GM21619 (cell line): ENCODE results near the gene AGBL1.

Source experiments
- ATAC-seq: cut with Tn5 transposase; IDR thresholded peaks from one replicate; pipeline ENCODE4 v1.9.1; 2021; ENCODE audit not compliant: unreplicated experiment

Gene AGBL1

DNA sequence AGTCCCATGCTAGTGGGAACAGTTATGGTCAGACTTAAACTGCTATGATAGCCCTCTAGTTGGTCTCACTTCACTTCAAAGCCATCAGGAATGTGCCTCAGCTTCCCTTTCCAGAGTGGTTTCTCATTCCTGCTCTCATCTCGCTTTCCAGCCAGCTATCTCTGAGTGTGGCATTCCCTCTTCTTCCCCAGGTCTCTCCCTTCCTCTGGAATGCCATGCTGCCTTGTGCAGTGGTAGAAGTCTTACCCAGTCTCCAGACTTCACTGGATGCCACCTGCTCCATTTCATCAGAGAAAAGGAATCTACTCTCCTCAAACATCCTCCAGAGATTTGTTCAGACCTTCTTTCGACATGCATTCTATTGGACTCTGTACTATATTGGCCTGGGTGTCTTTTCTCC, 83.0 kb downstream of the AGBL1 start:
- ATAC-seq: no peak

DNA sequence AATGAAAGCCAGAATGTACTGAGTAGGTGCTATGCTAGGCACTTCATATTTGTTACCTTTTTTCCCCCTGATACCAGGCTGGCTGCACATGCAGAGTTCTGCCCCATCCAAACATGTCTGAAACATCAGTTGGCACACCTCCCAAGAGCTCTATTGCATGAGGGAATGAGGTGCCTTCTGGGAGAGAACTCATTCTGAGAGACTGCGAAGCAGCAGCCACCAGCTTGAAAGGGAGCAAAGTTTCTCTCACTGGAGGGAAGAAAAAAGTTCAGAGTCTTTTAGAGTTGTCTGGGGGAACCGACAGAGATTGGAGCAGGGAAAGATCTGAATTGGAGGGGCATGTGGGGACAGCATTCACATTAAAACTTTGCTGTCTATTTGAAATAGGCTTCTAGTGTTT, 84.1 kb downstream of the AGBL1 start:
- no peak for ATAC-seq

DNA sequence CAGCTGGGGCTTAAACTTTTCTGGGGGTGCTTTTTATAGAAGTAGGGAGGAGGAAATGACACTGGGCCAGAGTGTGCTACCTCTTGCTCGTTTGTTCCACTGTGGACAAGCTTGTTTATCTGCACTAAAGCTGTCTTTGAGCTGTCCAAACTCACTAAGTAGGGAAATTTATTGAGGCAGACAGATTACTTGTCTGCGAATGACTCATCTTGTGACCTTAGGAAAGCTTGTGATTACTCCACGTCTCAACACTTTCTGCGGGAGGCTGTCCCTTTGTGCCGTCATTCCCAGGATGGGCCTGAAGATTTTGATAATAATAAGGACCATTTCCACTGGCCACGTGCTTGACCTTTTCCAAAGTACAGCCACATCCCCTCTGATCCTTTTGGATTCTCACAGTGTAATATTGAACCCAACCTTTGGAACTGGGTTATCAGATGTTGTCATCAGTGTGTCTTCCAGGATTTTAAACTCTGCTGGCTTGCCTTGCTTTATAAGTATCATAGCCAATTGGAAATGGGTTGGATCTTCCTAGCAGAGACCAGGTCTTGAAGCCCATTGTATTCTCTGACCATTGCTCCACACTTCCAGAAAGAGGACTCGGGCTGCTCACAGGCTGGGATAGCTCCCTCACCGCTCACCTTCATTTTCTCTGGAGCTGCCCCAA, 84.7 kb downstream of the AGBL1 start:
- no peak for ATAC-seq

DNA sequence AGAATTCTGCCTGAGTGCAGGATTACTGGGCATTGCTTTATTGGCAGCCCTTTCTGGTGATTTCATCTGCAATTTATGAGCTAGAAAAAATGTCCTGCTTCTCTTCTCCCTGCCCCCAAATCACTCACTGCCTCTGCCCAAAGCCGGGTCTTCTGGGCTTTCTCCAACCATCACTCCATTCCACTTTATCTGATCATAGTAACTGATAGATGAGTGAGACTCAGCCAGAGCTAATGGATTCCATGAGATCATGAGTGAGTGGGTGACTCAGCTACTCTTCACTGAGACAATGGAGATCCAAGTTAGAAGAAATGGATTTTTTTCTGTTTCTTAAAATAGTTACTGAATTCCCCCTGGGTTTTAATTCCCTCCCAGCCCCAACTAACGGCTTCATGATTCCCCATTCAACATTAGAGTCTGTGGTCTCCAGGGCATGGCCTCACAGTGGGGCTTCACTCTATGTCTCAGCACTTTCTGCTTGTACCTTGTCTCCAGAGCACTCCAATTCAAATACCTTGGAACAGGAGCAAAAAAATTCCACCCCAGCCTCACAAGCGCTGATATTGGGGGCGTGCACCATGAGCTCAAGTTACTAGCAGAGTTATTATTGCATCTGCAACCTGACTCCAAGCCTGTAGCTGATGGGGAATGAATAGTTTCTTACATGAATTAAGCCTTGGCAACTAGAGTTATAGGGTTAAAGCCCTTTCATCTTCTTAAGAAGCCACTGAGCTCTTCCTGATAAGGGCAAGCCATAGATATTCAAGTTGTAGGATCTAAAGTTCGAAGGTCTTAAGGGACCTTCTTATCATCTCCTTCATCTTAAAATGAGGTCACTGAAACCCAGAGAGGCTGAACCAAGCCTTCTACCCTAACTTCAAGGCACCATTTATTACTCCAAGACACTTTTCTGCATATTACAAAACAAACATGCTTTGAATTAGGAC, 85.9 kb downstream of the AGBL1 start:
- no peak for ATAC-seq

DNA sequence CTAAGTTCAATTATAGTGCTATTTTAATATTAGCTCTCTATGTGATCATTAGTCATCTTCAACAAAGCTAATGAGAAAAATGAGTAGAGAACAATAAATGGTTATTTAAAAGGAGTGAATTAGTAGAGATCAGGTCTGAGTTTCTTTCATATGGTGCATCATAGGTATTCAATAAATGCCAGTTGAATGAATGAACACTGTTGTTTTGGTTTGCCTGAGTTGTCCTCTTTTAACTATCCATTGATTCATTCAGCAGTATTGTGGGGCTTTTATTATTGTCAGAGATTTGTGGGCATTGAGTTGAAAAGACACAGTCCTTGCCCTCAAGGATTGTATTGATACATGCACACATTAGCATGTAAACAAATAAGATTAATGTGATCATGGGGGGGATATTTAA, 88.2 kb downstream of the AGBL1 start:
- no peak for ATAC-seq

DNA sequence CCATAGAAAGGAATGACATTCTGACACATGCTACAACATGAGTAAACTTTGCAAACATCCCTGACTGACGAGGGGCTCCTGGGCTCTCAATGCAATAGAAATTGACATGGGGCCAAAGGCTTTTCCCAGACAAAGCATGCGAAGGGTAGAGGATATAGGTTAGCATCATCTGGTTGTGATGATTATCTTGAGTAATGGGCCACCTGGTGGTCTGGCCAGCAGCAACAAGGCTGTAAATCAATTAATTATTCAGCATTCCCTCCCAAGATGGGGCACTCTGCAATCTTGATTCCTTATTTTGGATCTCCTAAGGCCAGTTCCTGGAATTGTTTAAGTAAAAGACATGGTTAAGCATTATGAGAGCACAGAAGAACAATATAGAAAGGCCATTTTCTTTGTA, 99.2 kb downstream of the AGBL1 start:
- no peak for ATAC-seq

DNA sequence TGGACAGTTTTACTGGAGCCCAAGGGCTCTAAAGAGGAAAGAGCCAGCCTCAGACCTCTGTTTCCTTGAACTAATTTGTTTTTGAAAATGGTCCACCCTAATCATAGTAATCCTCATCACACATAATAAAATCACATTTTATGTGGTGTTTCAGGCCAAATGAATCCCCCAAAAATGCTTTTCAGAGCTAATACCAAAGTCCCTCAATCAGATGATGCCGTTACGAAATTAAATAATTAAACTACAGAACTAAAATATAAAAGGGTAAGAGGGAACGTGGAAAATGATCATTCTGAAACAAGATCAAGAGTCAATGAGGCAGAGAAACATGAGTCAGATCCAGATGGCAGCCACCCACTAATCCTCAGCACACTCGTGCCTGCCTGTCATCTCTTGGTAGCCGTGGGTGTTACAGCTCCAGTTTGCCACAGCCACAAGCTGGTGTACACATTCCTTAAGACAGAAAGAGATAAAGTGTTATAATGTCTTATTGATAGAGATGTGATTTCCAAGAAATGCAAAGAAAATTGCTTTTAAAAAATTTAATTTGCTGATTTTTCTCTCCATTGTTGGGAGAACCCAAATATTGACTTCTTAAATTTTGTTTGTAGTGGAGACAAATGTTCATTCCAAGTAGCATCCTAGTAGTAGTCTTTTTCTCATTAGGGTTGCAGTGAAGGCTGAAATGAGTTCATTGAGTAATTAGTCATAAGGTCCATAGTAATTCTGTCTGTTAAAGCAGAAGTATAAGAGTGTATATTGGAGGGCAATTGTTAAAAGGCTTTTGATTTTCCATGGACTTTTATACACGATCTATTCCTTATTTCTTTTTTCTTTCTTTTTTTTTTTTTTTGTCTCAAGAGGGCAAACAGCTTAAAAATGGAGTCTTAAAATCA, 104.2 kb downstream of the AGBL1 start:
- no peak for ATAC-seq

DNA sequence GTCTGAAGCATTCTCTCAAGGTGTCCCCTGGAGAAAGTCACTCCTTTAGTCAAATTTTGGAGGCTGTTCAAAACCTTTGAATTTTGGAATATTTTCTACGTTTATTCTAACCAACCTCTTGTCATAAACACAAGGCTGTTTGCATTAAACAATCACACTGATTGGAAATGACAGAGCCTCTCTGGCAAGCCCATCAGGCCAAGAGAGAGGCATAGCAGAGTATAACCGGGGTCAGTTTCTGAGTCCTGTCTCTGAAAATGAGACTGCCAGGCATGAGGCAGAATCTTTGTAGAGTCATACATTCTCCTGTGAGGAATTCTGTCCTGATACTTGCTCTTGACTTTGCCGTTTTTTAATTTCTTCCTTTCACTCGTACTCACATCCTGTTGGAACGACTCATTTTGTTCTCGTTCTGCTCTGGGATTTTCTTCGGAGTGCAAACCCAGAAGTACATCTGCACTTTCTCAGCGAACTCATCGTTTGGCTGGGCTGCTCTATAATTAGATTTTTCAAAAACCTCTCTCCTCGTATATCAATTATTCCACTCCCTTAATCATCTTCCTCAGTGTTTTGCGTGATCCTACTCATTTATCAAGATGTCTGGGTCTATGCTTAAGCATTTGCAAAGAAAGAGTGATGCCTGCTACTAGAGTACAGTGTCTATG, 114.2 kb downstream of the AGBL1 start:
- no peak for ATAC-seq

DNA sequence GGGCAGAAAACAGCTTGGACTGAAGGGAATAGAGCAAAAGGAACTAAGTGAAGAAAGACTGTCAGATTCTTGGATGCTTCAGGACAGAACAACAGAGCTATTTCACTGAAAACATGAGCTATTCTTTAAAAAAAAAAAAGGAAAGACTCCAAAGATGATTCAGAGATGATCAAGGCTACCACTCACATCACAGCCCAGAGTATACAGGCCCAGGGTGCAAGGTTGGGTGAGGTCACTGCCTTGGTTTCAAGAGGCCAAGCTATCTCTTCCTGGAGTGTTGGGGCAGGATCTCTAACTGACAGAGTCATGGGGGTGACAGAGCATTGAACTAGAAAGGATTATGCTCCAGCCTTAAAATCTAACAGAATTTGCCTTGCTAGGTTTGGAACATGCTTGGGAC, 118.1 kb downstream of the AGBL1 start:
- no peak for ATAC-seq

DNA sequence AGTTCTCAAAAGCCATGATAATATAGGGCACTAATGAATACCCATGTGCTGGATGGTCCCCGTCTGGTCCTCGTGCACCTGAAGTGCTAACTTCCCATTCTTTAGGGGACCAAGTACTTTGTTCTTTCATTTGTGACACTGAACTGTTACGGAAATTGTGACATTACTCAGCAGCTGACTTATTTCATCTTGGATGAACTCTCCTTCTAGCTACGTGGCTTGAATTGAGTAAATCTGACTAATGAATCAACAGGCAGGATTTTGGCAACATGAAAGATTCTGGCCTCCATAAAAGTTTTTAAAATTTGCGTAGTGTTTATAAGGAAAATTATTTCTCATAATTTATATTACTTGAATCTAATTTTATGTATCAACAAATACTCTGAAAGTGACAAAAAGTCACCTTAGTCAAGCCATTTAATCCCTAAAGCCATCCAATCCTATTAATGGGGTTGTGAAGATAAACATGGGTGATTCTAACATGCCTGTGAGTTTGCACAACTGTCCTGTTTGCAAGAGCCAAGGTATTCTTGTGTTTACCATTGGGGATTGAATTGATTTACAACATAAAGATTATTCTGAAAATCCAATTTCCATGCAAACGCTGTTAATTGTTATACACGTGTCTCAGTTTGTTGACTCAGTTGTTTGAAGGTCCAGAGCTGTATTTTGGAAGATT, 119.9 kb downstream of the AGBL1 start:
- no peak for ATAC-seq

DNA sequence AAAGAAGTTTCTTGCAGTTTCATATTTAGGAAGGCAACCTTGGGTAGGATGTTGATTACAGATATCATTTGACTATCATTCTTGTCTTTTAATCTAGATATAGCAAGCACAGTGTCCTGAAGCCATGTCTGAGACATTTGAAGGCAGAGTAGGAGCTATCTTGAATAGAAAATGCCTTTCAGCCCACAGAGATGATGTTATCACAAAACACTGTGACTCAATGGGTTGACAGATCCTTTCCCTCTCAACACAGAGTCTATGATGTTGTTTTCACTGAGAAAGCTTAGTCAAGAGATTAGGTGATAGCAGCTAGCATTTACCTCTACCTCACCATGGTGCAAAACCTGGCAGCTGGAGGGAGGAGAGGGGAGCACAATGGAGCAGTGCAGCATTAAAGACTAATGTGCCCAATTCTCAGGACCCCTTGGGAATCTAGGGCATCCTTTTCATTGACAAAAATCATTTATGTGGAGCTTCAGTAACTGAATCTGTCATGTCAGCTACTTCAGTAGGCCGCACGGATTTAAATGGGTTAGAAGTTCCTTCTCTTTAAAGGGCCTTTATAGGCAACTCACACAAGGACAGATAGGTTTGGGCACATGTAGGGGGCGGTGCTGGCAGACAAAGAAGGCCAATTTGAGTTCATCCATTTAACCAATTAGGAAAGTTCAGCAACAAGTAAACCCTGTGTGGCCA, 121.8 kb downstream of the AGBL1 start:
- ATAC-seq: no peak

DNA sequence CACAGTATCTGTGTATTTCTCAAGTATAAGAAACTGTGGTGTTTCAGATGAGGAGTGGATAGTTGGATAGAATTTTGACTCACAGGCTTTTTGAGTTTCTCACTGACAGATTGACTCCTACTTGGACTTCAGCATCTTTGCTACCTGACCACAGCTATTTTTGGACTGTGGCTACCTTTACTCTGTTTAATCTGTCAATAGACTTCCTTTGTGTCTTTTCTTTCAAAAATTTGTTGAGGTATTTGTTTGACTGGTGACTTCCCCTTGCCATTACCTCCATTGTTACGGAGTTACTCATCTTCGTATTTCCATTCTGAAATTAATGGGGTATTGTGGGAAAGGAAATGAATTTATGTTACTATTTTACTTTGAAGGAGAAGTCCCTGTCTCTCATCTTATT, 123.8 kb downstream of the AGBL1 start:
- peak; percentile 47 for ATAC-seq

DNA sequence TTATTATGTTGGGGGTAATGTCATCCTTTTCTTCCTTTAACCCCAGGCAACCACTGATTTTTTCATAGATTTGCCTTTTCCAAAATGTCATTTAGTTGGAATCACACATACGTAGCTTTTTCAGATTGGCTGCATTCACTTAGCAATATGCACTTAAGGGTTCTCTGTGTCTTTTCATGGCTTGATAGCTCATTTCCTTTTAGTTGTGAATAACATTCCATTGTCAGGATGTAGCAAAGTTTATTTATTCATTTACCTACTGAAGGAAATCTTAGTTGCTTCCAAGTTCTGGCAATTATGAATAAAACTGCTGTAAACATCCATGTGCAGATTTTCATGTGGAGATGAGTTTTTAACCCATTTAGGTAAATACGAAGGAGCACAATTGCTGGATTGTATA, 125.4 kb downstream of the AGBL1 start:
- no peak for ATAC-seq

DNA sequence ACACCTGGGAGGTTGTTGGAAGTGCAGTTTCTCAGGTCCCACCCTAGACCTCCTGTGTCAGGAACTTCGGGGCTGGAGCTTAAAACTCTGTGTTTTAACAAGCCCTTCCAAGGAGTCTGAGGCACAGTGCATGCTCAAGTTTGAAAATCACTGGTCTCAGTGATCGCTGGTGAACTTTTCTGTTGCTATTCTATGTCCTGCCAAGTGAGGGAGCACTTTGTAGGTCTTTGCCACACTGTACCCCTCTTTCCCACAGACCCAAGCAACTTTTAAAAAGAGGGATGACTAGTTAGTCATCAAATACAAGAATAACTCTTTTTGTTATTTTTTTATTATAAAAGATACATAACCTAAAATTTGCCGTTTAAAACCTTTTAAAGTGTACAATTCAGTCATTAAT, 133.7 kb downstream of the AGBL1 start:
- no peak for ATAC-seq

DNA sequence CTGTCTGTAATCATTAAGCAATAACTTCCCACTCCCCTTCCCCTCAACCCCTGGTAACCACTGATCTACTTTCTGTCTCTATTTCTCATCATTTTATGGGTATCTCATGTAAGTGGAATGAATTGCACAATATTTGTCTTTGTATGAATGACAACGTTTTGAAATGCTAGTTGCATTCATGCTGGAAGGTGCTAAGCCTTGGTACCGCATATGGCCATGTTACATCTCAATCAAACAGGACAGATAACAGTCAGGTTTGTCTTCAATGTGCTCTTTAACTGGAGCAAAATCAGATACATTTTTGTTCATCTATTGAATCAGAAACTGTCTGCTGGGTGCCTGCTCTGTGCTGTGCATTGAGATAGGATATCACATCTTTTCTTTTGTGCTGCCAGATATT, 134.2 kb downstream of the AGBL1 start:
- ATAC-seq: no peak

DNA sequence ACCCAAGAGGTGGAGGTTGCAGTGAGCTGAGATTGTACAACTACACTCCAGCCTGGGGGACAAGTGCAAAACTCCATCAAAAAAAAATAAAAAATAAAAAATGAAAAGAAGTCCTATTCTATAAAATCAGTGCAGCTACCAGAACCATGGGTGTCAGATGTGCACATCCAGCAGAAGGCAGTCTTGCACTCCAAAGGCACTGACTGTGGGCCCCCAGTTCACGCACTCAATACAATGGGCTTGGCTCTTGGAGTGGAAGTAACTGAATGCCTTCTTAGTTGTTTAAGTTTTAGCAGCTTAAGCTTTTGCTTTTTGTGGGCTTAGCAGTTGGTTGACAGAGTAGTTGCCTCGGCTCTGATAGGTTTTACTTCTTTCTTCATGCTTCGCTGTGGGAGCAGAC, 141.4 kb downstream of the AGBL1 start:
- ATAC-seq: no peak

DNA sequence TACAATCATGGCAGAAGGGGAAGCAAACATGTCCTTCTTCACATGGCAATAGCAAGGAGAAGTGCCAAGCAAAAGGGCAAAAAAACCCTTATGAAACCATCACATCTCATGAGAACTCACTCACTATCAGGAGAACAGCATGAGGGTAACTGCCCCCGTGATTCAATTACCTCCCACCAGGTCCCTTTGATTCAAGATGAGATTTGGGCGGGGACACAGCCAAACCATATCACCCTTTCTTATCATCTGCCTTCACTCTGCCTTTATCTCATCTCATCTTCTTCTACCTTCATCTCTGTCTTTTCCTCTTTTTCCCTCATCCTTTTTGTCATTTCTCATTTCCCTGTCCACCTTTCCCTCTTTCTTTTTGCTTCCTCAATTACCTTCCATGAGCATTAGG, 149.6 kb downstream of the AGBL1 start:
- no peak for ATAC-seq

DNA sequence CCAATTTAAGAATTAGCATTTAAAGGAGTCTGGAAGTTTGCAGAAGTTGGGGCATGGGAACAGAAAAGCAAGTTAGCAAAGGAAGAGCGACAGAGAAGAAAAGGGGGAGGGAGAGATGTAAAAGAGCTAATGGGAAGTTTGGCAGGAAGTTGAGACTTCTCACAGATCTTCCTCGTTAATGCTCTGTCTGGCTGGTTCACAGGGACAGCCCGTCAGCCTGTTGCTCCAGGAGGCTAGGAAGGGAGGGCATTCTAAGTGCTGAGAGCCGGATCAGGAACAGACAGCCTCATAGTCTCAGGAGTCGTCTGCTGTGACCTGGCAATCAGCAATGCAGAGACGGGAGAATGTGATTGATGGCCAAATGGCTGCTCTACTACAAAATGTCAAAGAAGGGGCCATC, 150.3 kb downstream of the AGBL1 start:
- no peak for ATAC-seq

DNA sequence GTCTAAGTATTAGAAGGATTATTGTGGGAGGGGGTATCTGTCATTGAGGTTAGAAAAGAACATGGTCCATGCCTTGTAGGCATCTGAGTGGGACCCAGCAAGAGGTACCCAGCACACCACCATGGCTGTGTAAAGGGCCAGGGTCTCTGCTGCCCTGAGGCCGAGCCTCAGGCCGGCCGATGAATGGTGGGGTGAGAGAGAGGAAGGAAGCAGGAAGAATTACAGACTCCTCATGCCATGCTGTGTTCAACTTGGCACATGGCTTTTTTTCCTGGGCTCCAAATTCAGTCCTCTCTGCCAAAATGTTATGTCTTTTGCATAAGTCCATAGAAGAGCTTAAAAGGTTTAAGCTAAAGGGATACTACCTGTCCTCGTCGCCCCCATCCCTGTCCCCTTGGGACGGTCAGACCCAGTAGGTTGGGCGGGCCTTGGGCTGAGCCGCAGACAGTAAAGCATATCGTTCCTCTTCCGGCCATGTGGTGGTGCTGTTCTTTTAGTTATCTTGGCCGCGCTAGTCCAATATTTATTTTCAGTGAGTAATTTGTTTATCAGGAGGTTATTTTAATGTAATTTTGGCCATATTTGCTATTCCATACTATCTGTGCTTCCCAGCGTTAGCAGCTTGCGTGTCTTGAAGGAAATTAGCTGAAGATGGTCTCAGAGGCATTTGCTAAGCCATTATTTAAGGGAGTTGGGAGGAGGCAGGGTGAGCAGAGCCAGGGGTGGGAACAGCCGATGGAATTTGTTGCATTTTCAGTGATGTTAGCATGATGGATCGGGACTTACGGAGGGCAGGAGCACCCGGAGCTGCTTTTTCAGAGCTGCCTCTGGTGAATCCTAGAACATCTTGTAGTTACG, 152.4 kb downstream of the AGBL1 start:
- peak; percentile 73 for ATAC-seq
